HG03196 (cell line): ENCODE measurements around the gene MSMB.
"Not testable (repeated sequence)": the region's sequence is repeated elsewhere in the genome, so short reads cannot be mapped to it uniquely, and the experiment has no call there.

Source experiments
- ATAC-seq: cut with Tn5 transposase; IDR thresholded peaks from one replicate; pipeline ENCODE4 v1.9.1; 2021; ENCODE audit not compliant: unreplicated experiment

MSMB gene, protein sequence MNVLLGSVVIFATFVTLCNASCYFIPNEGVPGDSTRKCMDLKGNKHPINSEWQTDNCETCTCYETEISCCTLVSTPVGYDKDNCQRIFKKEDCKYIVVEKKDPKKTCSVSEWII

GRCh38 chr10:46046261-46046660 is at the start of gene MSMB:
Gene MSMB, minus strand, starts transcription at chr10:46046269. Its CDS starts 32 bp downstream, at chr10:46046237.
- no peak for ATAC-seq

- no peak for ATAC-seq
These were observed 49.1 kb upstream of the MSMB start for GRCh38 chr10:46094931-46095750.

GRCh38 chr10:46094197-46094500 is 48.1 kb upstream of the MSMB start:
- no peak for ATAC-seq

- not testable (repeated sequence) for ATAC-seq
These were observed 47.5 kb upstream of the MSMB start for GRCh38 chr10:46093316-46094196.

- ATAC-seq = no peak
These were observed 46.5 kb upstream of the MSMB start for GRCh38 chr10:46092524-46093081.

DNA sequence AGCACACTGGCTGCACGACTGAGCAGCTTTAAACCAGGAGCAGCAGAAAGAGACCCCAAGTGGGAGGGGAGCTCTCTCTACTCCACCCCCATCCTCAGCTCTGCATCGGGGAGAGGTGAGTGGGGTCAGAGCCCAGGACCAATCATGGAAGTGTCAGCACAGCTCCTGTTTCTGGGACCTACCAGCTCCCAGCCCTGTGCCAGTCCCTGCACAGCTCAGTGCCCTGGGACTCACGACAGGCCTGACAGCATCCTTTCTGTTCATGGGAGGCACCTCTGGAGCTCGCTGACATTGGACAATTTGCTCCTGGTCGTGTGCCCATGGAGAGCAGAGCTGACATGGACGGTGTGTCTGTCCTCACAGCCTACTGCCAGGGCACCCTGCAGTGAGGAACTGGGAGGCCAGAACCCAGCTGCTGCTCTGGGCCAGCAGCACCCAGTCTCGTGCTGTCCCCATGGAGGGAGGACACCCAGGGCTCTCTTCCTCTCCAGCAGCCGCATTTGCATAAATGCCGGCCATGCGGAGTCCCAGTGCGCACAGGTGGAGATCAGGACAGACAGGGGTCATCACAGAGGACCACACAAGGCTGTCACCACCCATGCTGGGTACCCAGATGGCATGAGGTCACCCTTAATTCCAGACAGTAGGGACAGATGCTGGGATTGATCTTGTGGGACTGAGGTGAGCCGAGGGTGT is 45.9 kb upstream of the MSMB start:
- no peak for ATAC-seq

DNA sequence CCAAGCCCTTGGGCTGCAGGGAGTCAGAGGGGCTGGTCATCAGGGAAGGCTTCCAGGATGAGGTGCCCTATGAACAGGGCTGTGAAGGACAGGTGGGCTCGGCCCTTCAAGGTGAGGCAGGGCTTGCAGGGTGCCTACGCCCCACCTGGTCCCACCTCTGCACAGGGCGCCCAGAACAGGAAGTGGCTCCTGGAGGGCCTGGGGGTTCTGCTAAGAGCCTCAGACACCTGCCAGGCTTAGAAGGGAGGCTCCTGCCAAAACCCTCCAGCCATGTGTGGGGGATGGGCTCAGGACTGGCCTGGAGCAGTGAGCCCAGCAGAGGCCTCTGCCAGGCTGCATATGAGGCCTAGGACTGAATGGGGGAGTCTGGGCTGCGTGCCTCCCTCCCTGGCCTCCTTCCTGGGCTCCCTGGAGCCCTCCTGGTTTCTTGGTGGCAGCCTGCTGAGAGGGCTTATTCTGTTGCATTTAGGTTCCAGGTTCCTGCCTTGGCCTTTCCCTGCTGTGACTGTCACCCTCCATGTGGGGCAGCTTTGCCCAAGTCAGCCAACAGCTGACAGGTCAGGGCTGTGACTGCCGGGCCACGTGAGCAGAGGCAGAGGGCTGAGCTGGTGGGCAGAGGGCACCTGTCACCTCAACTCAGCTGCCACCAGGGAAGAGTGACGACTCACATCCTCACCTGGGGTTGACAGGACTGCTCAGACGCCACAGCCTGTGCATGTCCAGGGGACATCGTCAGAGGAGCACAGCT is 45.2 kb upstream of the MSMB start:
- ATAC-seq = no peak

DNA sequence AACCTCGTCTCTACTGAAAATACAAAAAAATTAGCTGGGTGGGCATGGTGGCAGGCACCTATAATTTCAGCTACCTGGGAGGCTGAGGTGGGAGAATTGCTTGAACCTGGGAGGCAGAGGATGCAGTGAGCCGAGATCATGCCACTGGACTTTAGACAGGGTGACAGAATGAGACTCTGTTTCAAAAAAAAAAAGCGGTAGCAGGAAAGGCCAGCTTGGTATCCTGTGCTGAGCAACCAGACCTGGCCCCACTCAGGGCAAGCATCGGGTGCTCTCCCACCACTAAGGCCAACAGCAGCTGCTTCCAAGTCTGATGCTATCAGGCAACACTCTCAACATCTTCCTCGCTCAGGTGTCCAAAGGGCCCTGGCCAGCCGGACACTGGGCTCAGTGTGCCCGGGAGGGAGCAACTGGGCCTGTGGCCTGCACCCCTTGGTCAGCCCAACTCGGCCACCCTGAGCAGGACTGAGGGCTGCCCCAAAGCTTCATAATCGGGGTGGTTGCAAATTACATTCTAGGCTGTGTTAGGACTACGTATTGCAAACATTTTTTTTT is 44.3 kb upstream of the MSMB start:
- no peak for ATAC-seq

GRCh38 chr10:46087381-46087780 is 41.3 kb upstream of the MSMB start:
- not testable (repeated sequence) for ATAC-seq

- no peak for ATAC-seq
These were observed 38.5 kb upstream of the MSMB start for GRCh38 chr10:46084321-46085165.

- no peak for ATAC-seq
These were observed 34.8 kb upstream of the MSMB start for GRCh38 chr10:46080886-46081285.

DNA sequence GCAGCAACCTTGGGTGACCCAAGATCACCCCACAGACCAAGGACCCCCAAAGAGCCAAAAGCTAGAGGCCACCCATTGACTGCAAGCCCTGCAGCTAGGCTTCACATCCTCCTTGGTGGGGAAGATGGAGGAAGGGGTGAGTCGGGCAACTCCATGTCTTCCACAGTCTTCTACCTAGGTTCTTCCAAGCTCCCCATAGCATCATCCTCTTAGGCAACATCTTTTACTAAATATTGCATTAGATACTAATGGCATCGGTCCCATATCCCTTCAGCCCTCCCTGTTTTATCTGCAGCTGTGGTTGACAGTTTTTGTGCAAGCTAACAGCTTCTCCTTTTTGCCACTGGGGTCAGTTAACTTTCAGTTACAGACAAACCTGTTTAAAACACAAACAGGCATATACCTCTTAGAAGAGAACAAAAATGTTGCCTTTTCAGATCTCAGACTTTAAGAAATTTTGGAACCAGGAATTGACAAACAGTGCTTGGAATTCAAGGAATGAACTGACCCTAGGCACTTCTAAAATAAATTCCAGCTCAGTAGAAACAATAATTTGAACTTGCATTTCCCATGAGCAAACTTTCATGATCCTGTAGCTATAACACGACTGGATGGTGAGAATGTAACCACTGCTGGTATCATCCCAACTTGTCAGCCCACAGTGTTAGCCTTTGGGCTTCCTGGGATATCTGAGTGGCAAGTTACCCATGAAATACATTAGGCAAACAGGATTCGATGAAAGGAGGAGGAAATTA is 33.9 kb upstream of the MSMB start:
- ATAC-seq = no peak

GRCh38 chr10:46077731-46078413 is 31.8 kb upstream of the MSMB start:
- no peak for ATAC-seq

DNA sequence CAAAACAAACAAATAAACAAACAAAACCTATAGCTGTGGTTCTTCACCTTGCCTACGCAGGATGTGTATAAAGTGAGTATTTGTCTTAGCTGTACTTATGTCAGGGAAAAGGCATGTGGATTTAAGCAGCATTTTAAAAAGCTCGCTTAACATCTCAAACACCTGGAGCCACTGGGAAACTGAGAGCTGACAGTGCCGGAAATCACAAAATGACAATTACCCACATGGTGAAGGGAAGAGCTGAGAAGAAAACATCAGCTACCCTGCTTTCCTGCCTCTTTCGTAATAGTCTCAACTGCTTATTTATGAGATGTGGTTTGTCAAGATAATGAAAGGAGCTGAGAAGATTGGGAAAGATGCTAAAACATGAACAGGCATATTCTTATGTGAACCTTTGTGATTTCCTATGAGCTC is 31.1 kb upstream of the MSMB start:
- ATAC-seq = no peak

- ATAC-seq = no peak
These were observed 29.8 kb upstream of the MSMB start for GRCh38 chr10:46075869-46076268.

- no peak for ATAC-seq
These were observed 28.3 kb upstream of the MSMB start for GRCh38 chr10:46074196-46074946.

DNA sequence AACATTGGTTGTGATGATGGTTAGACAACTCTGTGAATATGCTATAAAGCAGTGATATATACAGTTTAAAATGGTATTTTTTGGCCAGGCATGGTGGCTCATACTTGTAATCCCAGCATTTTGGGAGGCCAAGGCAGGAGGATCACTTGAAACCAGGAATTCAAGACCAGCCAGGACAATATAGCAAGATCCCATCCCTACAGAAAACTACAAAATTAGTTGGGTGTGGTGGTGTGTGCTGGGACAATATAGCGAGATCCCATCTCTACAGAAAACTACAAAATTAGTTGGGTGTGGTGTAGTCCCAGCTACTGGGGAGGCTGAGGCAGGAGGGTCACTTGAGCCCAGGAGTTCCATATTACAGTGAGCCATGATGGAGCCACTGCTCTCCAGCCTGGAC is 27.5 kb upstream of the MSMB start:
- ATAC-seq = no peak
